Right atrium auricular region (tissue), 2 donors: Measurements from ENCODE around the gene ZDHHC11B. TPM values are rescaled to one million over a fixed set of nuclear protein-coding genes. Genes with fewer than 3 reads are reported as not detected.

ENCODE experiments used
- DNase-seq: peaks from one replicate; pipeline ENCODE4 v3.0.0-alpha.2; 2019; ENCODE audit warnings: low spot score
- H3K27ac ChIP-seq, 2 donors: fragments of 200-600 bp; sonication (generic); 1 replicate in 1 of 2; 2 replicates in 1 of 2; pipeline ENCODE4 v1.5.1; 2016 to 2019
- H3K27me3 ChIP-seq, 2 donors: fragments of 200-600 bp; sonication (generic); one replicate each; pipeline versions ENCODE4 v1.5.1 to v1.6.0; 2017 to 2019
- H3K36me3 ChIP-seq: fragments of 200-600 bp; sonication (generic); one replicate; pipeline ENCODE4 v1.5.1; 2016
- H3K4me1 ChIP-seq, 2 donors: fragments of 200-600 bp; sonication (generic); one replicate each; pipeline versions ENCODE4 v1.5.1 to v1.6.0; 2017 to 2019
- H3K4me3 ChIP-seq, 2 donors: fragments of 200-600 bp; sonication (generic); 1 replicate in 1 of 2; 2 replicates in 1 of 2; pipeline ENCODE4 v1.5.1; 2017 to 2019; ENCODE audit warnings: mild to moderate bottlenecking in 1 of 2, moderate library complexity in 1 of 2
- H3K9me3 ChIP-seq, 2 donors: fragments of 200-600 bp; sonication (generic); one replicate each; pipeline ENCODE4 v1.5.1; 2019
- total RNA-seq, 2 donors: library from RNA; depleted of rRNA; stranded (reverse); fragments of >200 nt; gene quantifications; one replicate each; pipeline ENCODE4 v1.1.0, GENCODE V29; 2016
- TF ChIP-seq, protein P1 (sequence below), 2 donors: fragments of 200-600 bp; sonication (generic); IDR thresholded peaks; one replicate each; pipeline ENCODE4 v1.5.1; 2019; ENCODE audit warnings: antibody characterized with exemption in 2 of 2

ZDHHC11B gene
- total RNA-seq, 2 donors from 2014 or later, result 4.0 to 7.5 TPM

GRCh38 chr5:666816-667498, 117.6 kb downstream of the ZDHHC11B start:
- no peaks in the 10 kb centered on the region for H3K27me3 ChIP-seq
- TF ChIP-seq, protein P1, sequence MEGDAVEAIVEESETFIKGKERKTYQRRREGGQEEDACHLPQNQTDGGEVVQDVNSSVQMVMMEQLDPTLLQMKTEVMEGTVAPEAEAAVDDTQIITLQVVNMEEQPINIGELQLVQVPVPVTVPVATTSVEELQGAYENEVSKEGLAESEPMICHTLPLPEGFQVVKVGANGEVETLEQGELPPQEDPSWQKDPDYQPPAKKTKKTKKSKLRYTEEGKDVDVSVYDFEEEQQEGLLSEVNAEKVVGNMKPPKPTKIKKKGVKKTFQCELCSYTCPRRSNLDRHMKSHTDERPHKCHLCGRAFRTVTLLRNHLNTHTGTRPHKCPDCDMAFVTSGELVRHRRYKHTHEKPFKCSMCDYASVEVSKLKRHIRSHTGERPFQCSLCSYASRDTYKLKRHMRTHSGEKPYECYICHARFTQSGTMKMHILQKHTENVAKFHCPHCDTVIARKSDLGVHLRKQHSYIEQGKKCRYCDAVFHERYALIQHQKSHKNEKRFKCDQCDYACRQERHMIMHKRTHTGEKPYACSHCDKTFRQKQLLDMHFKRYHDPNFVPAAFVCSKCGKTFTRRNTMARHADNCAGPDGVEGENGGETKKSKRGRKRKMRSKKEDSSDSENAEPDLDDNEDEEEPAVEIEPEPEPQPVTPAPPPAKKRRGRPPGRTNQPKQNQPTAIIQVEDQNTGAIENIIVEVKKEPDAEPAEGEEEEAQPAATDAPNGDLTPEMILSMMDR (IDR thresholded peaks at IDR 0.05), result no peak
- H3K9me3 ChIP-seq, result no peaks in the 10 kb centered on the region
- no peak for DNase-seq
- H3K27ac ChIP-seq, result no peak overlapping the region
- H3K36me3 ChIP-seq, result peaks cover 34% of the 10 kb centered on the region
- peaks cover 0 to 27% of the 10 kb centered on the region in 2 donors for H3K4me1 ChIP-seq
- H3K4me3 ChIP-seq, result no peak overlapping the region

- TF ChIP-seq, protein P1 (IDR thresholded peaks at IDR 0.05), result no peak
- no peak for DNase-seq
- Histone ChIP-seq H3K36me3 (peaks cover 38% of the 10 kb centered on the region), H3K9me3 (no peaks in the 10 kb centered on the region), H3K27ac (no peak overlapping the region), H3K4me3 (no peak overlapping the region), H3K27me3 (no peaks in the 10 kb centered on the region), H3K4me1 (peaks cover 0 to 18% of the 10 kb centered on the region in 2 donors)
These were observed 118.4 kb downstream of the ZDHHC11B start for GRCh38 chr5:665956-666711.

DNA sequence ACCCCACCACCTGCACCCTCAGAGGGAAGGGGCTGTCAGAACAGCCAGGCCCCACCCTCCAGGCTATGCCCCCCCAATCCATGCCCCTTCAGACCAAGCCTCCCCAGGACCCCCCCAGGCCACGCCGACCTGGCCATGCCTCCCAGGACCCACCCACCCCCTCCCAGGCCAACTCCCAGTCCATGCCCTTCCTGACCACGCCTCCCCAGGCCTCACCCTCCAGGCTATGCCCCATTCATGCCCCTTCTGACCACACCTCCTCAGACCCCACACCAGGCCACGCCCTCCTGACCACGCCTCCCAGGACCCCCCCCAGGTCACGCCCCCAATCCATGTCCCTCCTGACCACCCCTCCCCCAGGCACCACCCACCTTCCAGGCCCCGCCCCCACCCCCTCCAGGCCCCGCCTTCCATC, 119.0 kb downstream of the ZDHHC11B start:
- no peaks in the 10 kb centered on the region for H3K9me3 ChIP-seq
- H3K27ac ChIP-seq, result no peak overlapping the region
- no peak for DNase-seq
- H3K4me1 ChIP-seq, result peaks cover 0 to 15% of the 10 kb centered on the region in 2 donors
- H3K27me3 ChIP-seq, result no peaks in the 10 kb centered on the region
- H3K4me3 ChIP-seq, result no peak overlapping the region
- TF ChIP-seq, protein P1 (IDR thresholded peaks at IDR 0.05), result no peak
- H3K36me3 ChIP-seq, result peaks cover 38% of the 10 kb centered on the region

DNA sequence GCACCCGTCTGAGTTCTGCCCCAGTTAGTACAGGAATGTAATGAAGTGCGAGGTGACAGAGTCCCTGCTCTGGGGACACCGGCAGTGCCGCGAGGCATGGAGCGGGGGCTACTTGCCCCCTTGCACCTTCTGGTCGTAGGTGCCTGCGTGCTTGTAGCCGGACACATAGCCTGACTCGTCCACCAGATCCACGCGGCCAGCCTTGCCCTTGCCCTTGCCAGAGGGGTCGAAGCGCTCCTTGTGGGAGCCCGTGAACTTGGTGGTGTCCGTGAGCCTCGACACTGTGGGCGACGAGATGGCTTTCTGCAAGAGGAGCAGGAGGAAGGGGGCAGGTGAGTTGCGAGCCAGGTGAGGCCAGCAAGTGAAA, 119.6 kb downstream of the ZDHHC11B start:
- Histone ChIP-seq H3K9me3 (no peaks in the 10 kb centered on the region), H3K27ac (no peak overlapping the region), H3K36me3 (peaks cover 38% of the 10 kb centered on the region), H3K4me1 (peaks cover 0 to 12% of the 10 kb centered on the region in 2 donors), H3K27me3 (no peaks in the 10 kb centered on the region), H3K4me3 (no peak overlapping the region)
- DNase-seq, result no peak
- TF ChIP-seq, protein P1 (IDR thresholded peaks at IDR 0.05), result no peak

DNA sequence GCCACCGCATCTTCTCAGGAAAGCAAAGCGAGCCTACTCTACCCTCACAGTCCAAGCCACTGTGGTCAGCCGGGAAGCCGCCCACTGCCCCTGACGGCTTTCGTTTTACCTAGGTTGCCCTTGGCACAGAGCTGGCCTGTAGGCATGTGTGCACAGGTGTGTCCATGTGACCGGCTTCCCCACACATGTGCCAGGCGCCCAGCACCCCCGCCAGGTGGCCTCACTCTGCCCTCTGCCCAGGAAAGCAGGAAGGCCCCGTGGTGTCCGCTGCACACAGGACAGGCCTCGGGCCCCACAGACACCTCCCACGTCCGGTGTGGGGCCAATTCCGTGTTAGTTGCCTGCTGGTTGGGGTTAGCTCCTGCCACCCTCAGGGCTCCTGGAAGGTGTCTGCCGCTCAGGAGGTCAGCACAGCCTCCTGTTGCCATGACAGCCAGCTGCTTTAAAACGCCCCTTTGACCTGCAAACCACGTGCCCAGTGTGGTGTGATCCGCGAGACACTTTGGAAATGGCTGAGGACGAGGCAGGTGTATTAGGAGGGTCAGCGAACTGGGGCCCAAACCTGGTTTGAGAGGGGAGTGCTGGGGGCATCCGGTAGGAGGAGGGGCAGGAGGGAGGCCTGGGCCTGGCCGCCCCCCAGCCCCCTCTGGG, 120.1 kb downstream of the ZDHHC11B start:
- no peak for DNase-seq
- peaks cover 42% of the 10 kb centered on the region for H3K36me3 ChIP-seq

More for the DNA sequence above, 120.1 kb downstream of the ZDHHC11B start:
- TF ChIP-seq, protein P1 (IDR thresholded peaks at IDR 0.05), result no peak
- Histone ChIP-seq H3K4me3 (no peak overlapping the region), H3K27ac (no peak overlapping the region), H3K9me3 (no peaks in the 10 kb centered on the region), H3K27me3 (no peaks in the 10 kb centered on the region), H3K4me1 (peaks cover 0 to 7% of the 10 kb centered on the region in 2 donors)
